Suprapubic skin (tissue), 4 donors: Measurements from ENCODE around the gene EPHB3. TPM values are rescaled to one million over a fixed set of nuclear protein-coding genes. Genes with fewer than 3 reads are reported as not detected.

Experiments
- DNase-seq, 2 donors: peaks; one replicate each; pipeline ENCODE4 v3.0.0-alpha.2; 2019; ENCODE audit warnings: low spot score in 2 of 2
- H3K27ac ChIP-seq: fragments of 200-600 bp; sonication (generic); one replicate; pipeline ENCODE4 v1.5.1; 2019
- H3K27me3 ChIP-seq: fragments of 200-600 bp; sonication (generic); one replicate; pipeline ENCODE4 v1.5.1; 2019
- H3K36me3 ChIP-seq: fragments of 200-600 bp; sonication (generic); one replicate; pipeline ENCODE4 v1.5.1; 2019
- H3K4me1 ChIP-seq: fragments of 200-600 bp; sonication (generic); one replicate; pipeline ENCODE4 v1.5.1; 2019
- H3K4me3 ChIP-seq: fragments of 200-600 bp; sonication (generic); one replicate; pipeline ENCODE4 v1.5.1; 2019; ENCODE audit warnings: mild to moderate bottlenecking
- H3K9me3 ChIP-seq: fragments of 200-600 bp; sonication (generic); one replicate; pipeline ENCODE4 v1.5.1; 2019
- EP300 ChIP-seq: sonication (generic); formaldehyde crosslinking; IDR thresholded peaks from one replicate; pipeline ENCODE4 v1.6.1; 2017; ENCODE audit warnings: antibody characterized with exemption
- POLR2A ChIP-seq, 2 donors: fragments of 450-650 bp; IDR thresholded peaks; one replicate each; pipeline ENCODE4 v1.6.1; 2017; ENCODE audit warnings: antibody characterized with exemption in 2 of 2, mild to moderate bottlenecking in 2 of 2, moderate library complexity in 2 of 2
- POLR2AphosphoS5 ChIP-seq, 3 donors: sonication (generic); formaldehyde crosslinking; IDR thresholded peaks; one replicate each; pipeline ENCODE4 v1.6.1; 2017; ENCODE audit warnings: antibody characterized with exemption in 3 of 3
- WGBS: methylation state at CpG from one replicate; pipeline ENCODE4 v1.1.5; 2018; 5-methylcytosine and 5-hydroxymethylcytosine counted together
- total RNA-seq, 4 donors: library from RNA; depleted of rRNA; stranded (reverse); fragments of >200 nt; gene quantifications; one replicate each; pipeline ENCODE4 v1.1.0, GENCODE V29; 2016
- TF ChIP-seq, protein P1 (sequence below), 2 donors: fragments of 200-600 bp in 1 of 2; fragments of 450-650 bp in 1 of 2; sonication (generic) in 1 of 2; IDR thresholded peaks; one replicate each; pipeline ENCODE4 v1.5.1; 2016 to 2019; ENCODE audit warnings: antibody characterized with exemption in 2 of 2, mild to moderate bottlenecking in 1 of 2, moderate library complexity in 1 of 2

EPHB3 gene
- total RNA-seq, 4 donors from 2014 or later = 84.5 to 152 (median 108) TPM

DNA sequence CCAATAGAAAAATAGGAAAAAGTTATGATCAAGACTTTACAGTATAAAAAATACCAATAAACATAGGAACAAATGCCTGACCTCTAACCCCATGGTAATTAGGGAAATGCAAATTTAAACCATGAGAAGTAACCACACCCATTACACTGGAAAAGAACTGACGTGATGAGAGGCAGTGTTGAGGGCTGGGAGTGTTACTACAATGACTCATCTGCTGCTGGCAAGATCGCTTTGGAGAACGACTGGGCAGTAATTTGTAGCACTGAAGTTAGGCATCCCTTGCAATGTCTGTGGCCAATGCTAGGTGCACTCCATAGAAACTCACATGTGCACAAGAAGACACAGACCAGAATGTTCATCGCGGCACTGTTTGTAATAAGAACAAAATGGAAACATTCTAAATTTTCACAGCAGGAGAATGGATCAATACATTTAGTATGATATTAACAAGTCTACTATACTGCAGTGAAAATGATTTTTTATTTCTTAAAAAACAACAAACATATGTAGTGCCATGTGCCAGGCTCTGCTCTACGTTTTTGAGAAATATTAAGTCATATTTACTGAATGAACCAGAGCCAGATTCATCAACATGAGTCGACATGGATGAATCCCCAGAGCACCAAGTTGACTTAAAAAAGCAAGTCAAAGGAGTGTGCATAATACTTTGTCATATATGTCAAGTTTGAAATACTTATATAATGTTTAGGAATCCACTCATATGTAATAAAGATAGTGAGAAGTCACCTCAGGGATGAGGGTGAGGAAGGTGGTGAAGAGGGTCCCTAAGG is 37.6 kb upstream of the EPHB3 start:
- DNase-seq = no peak
- H3K27me3 ChIP-seq = peaks cover 38% of the 10 kb centered on the region
- H3K27ac ChIP-seq = no peak overlapping the region
- H3K36me3 ChIP-seq = no peaks in the 10 kb centered on the region
- peaks cover 26% of the 10 kb centered on the region for H3K4me1 ChIP-seq
- no peak overlapping the region for H3K4me3 ChIP-seq
- WGBS = 22% methylated on average over 7 of the region's 7 CpGs
- TF ChIP-seq POLR2A (IDR thresholded peaks at IDR 0.05) (no peak), POLR2AphosphoS5 (IDR thresholded peaks at IDR 0.05) (no peak), EP300 (no peak)
- TF ChIP-seq, protein P1, sequence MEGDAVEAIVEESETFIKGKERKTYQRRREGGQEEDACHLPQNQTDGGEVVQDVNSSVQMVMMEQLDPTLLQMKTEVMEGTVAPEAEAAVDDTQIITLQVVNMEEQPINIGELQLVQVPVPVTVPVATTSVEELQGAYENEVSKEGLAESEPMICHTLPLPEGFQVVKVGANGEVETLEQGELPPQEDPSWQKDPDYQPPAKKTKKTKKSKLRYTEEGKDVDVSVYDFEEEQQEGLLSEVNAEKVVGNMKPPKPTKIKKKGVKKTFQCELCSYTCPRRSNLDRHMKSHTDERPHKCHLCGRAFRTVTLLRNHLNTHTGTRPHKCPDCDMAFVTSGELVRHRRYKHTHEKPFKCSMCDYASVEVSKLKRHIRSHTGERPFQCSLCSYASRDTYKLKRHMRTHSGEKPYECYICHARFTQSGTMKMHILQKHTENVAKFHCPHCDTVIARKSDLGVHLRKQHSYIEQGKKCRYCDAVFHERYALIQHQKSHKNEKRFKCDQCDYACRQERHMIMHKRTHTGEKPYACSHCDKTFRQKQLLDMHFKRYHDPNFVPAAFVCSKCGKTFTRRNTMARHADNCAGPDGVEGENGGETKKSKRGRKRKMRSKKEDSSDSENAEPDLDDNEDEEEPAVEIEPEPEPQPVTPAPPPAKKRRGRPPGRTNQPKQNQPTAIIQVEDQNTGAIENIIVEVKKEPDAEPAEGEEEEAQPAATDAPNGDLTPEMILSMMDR (IDR thresholded peaks at IDR 0.05) = no peak
- H3K9me3 ChIP-seq = no peaks in the 10 kb centered on the region

GRCh38 chr3:184524981-184525336 is 36.6 kb upstream of the EPHB3 start:
- H3K27me3 ChIP-seq = peaks cover 38% of the 10 kb centered on the region
- H3K36me3 ChIP-seq = no peaks in the 10 kb centered on the region
- TF ChIP-seq POLR2AphosphoS5 (IDR thresholded peaks at IDR 0.05) (no peak), POLR2A (IDR thresholded peaks at IDR 0.05) (no peak), EP300 (no peak)
- TF ChIP-seq, protein P1 (IDR thresholded peaks at IDR 0.05) = no peak
- no peak for DNase-seq
- no peak overlapping the region for H3K27ac ChIP-seq
- peaks cover 26% of the 10 kb centered on the region for H3K4me1 ChIP-seq
- H3K9me3 ChIP-seq = no peaks in the 10 kb centered on the region
- WGBS = under 1% methylated on average over 7 of the region's 7 CpGs
- H3K4me3 ChIP-seq = peak overlapping the region; percentile 51

GRCh38 chr3:184525337-184526087 is 36.1 kb upstream of the EPHB3 start:
- H3K4me3 ChIP-seq = peak overlapping the region; percentile 51
- H3K27ac ChIP-seq = no peak overlapping the region
- H3K27me3 ChIP-seq = peaks cover 43% of the 10 kb centered on the region
- H3K4me1 ChIP-seq = peaks cover 26% of the 10 kb centered on the region
- H3K9me3 ChIP-seq = no peaks in the 10 kb centered on the region
- WGBS = 8% methylated on average over 31 of the region's 60 CpGs
- H3K36me3 ChIP-seq = no peaks in the 10 kb centered on the region
- no peak for TF ChIP-seq POLR2AphosphoS5 (IDR thresholded peaks at IDR 0.05)
- no peak for TF ChIP-seq POLR2A (IDR thresholded peaks at IDR 0.05)
- DNase-seq = no peak

DNA sequence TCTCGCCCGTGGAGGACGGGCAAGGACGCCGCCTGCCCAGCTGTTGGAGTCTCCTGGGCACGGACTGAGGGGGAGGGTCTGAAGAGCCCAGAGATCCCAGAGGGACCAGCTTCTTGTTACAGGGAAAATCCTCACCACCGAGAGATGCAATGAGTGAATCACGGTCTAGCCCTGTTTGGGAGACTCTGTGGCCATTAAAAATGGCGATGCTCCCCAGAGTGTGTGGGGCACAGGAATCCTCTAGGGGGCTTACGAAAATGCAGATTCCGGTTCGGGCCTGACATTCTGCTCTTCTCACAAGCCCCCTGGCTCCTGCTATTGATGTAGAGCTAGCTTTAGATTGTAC is 35.5 kb upstream of the EPHB3 start:
- TF ChIP-seq, protein P1 (IDR thresholded peaks at IDR 0.05) = no peak
- no peak for TF ChIP-seq POLR2AphosphoS5 (IDR thresholded peaks at IDR 0.05)
- TF ChIP-seq POLR2A (IDR thresholded peaks at IDR 0.05) = no peak
- no peak for DNase-seq
- Histone ChIP-seq H3K36me3 (no peaks in the 10 kb centered on the region), H3K27me3 (peaks cover 43% of the 10 kb centered on the region), H3K4me1 (peaks cover 26% of the 10 kb centered on the region), H3K9me3 (no peaks in the 10 kb centered on the region), H3K27ac (no peak overlapping the region), H3K4me3 (peak overlapping the region; percentile 51)
- 42% methylated on average over 12 of the region's 12 CpGs for WGBS

- H3K36me3 ChIP-seq = no peaks in the 10 kb centered on the region
- H3K9me3 ChIP-seq = no peaks in the 10 kb centered on the region
- no peak overlapping the region for H3K4me3 ChIP-seq
- TF ChIP-seq, protein P1 (IDR thresholded peaks at IDR 0.05) = no peak
- TF ChIP-seq POLR2AphosphoS5 (IDR thresholded peaks at IDR 0.05) = no peak
- TF ChIP-seq POLR2A (IDR thresholded peaks at IDR 0.05) = no peak
- TF ChIP-seq EP300 = no peak
- no peaks in the 10 kb centered on the region for H3K4me1 ChIP-seq
- H3K27ac ChIP-seq = no peak overlapping the region
- WGBS = 50% methylated on average over 8 of the region's 8 CpGs
- peaks cover 6% of the 10 kb centered on the region for H3K27me3 ChIP-seq
- DNase-seq = peak in 1 of 2 donors; percentile 31
These were observed 29.8 kb upstream of the EPHB3 start for GRCh38 chr3:184531626-184532280.
